Right cardiac atrium (tissue), 5 donors: ENCODE measurements around the gene ADGRE3. TPM values are rescaled to one million over a fixed set of nuclear protein-coding genes. Genes with fewer than 3 reads are reported as not detected.

ENCODE experiments used
- ATAC-seq, 2 donors: fragments of 200-7000 bp; cut with Tn5 transposase; one replicate each; pipeline versions ENCODE4 v1.8.0 to v1.9.1; 2020; ENCODE audit warnings: moderate library complexity in 2 of 2, mild to moderate bottlenecking in 1 of 2
- DNase-seq, 3 donors: peaks; one replicate each; pipeline ENCODE4 v3.0.0-alpha.2; 2020
- H3K27ac ChIP-seq: one replicate; pipeline ENCODE4 v1.5.1; 2013; ENCODE audit warnings: mild to moderate bottlenecking, low read length, control low read depth, moderate library complexity
- H3K27me3 ChIP-seq: one replicate; pipeline ENCODE4 v1.6.1; 2013; ENCODE audit not compliant: control insufficient read depth, insufficient read depth
- H3K4me1 ChIP-seq: one replicate; pipeline ENCODE4 v1.6.1; 2013; ENCODE audit warnings: low read length; ENCODE audit not compliant: control insufficient read depth, insufficient read depth
- H3K4me3 ChIP-seq: one replicate; pipeline ENCODE4 v1.5.1; 2013; ENCODE audit warnings: low read length, control low read depth
- H3K9me3 ChIP-seq: one replicate; pipeline ENCODE4 v1.6.1; 2013; ENCODE audit warnings: low read length; ENCODE audit not compliant: control insufficient read depth
- WGBS: extraction: QIAGEN DNeasy Blood & Tissue Kit; methylation state at CpG from one replicate; pipeline ENCODE4 v1.1.7; 2013; 5-methylcytosine and 5-hydroxymethylcytosine counted together
- intact Hi-C, 4 donors: fragments of 100-400 bp; cut with DNase I; formaldehyde crosslinking; loops; one replicate each; pipeline versions ENCODE4 v1.11.0 to v1.14.0; 2022 to 2023
- long read RNA-seq, 4 donors: library from polyadenylated mRNA; unstranded; transcript quantifications; one replicate each; pipeline ENCODE4 v2.0.0, GENCODE V29; 2020 to 2021
- polyA plus RNA-seq: library from polyadenylated mRNA; stranded (reverse); fragments of 200-250 nt; gene quantifications from one replicate; pipeline ENCODE4 v1.2.3, GENCODE V29; 2013
- total RNA-seq, 4 donors: library from RNA; stranded (reverse); fragmentation: NEBNext Ultra II Directional; extraction: Animal tissue kit (Norgen Biotek cat#: 25700); gene quantifications; one replicate each; pipeline ENCODE4 v1.2.1, GENCODE V29; 2021
- donor health status: healthy with polysubstance abuse.
- donor health status: DM: no; HTN: yes; CAD: no.
- donor health status: DM: no; HTN: no; CAD: no.
- donor health status: DM: no; HTN: yes; CAD: no; lungs with severe emphysema.
- donor health status: DM: yes; HTN: yes; CAD: no.

Gene ADGRE3
- total RNA-seq (not detected), polyA plus RNA-seq (not detected)
- long read RNA-seq, donor 1, partial matches to known transcripts: 0 of 1 reads
- long read RNA-seq, donor 1, other reads (novel, unspliced or antisense): 1 of 1 reads
- long read RNA-seq, donor 2: 0 reads
- long read RNA-seq, donor 3: 0 reads
- long read RNA-seq, donor 4: 0 reads

GRCh38 chr19:14674764-14675163 is at the start of gene ADGRE3:
Gene ADGRE3, minus strand, starts transcription at chr19:14674844. Its CDS starts 74 bp downstream, at chr19:14674770.
- no peaks in the 10 kb centered on the region for H3K27me3 ChIP-seq
- no peak for DNase-seq
- no peak within 1 kb of the TSS for H3K4me3 ChIP-seq
- peaks cover 3% of the 10 kb centered on the region for H3K9me3 ChIP-seq
- no peak within 1 kb of the TSS for H3K27ac ChIP-seq
- ATAC-seq: no peak
- no peaks in the 10 kb centered on the region for H3K4me1 ChIP-seq
- intact Hi-C loops: no loop called here
- 54% methylated on average over 6 of the region's 6 CpGs for WGBS

GRCh38 chr19:14722127-14722526 is 47.5 kb upstream of the ADGRE3 start:
- DNase-seq (no peak), ATAC-seq (no peak)
- Histone ChIP-seq H3K4me1 (no peaks in the 10 kb centered on the region), H3K27me3 (no peaks in the 10 kb centered on the region), H3K9me3 (peaks cover 22% of the 10 kb centered on the region), H3K27ac (no peak overlapping the region), H3K4me3 (no peak overlapping the region)
- 88% methylated on average over 2 of the region's 2 CpGs for WGBS
- intact Hi-C loops: no loop called here

GRCh38 chr19:14719162-14719561 is 44.5 kb upstream of the ADGRE3 start:
- no peak overlapping the region for H3K4me3 ChIP-seq
- H3K4me1 ChIP-seq: no peaks in the 10 kb centered on the region
- H3K9me3 ChIP-seq: peaks cover 43% of the 10 kb centered on the region
- 98% methylated on average over 3 of the region's 3 CpGs for WGBS
- H3K27me3 ChIP-seq: no peaks in the 10 kb centered on the region
- intact Hi-C loops: no loop called here
- ATAC-seq (no peak), DNase-seq (no peak)
- no peak overlapping the region for H3K27ac ChIP-seq

GRCh38 chr19:14718522-14719116 is 44.0 kb upstream of the ADGRE3 start:
- Histone ChIP-seq H3K4me3 (no peak overlapping the region), H3K9me3 (peaks cover 46% of the 10 kb centered on the region), H3K27me3 (no peaks in the 10 kb centered on the region), H3K27ac (no peak overlapping the region), H3K4me1 (no peaks in the 10 kb centered on the region)
- DNase-seq (no peak), ATAC-seq (no peak)
- 96% methylated on average over 18 of the region's 18 CpGs for WGBS
- intact Hi-C loops: no loop called here

- no peaks in the 10 kb centered on the region for H3K4me1 ChIP-seq
- intact Hi-C loops: no loop called here
- H3K27ac ChIP-seq: no peak overlapping the region
- peaks cover 48% of the 10 kb centered on the region for H3K9me3 ChIP-seq
- 95% methylated on average over 4 of the region's 4 CpGs for WGBS
- ATAC-seq (no peak), DNase-seq (no peak)
- no peak overlapping the region for H3K4me3 ChIP-seq
- H3K27me3 ChIP-seq: no peaks in the 10 kb centered on the region
These were observed 41.2 kb upstream of the ADGRE3 start for GRCh38 chr19:14715841-14716240.

GRCh38 chr19:14704450-14704849 is 29.8 kb upstream of the ADGRE3 start:
- WGBS: 91% methylated on average over 6 of the region's 6 CpGs
- intact Hi-C loops: no loop called here
- no peak overlapping the region for H3K4me3 ChIP-seq
- H3K9me3 ChIP-seq: no peaks in the 10 kb centered on the region
- no peaks in the 10 kb centered on the region for H3K4me1 ChIP-seq
- no peak overlapping the region for H3K27ac ChIP-seq
- DNase-seq (no peak), ATAC-seq (no peak)
- H3K27me3 ChIP-seq: no peaks in the 10 kb centered on the region

GRCh38 chr19:14703833-14704232 is 29.2 kb upstream of the ADGRE3 start:
- Histone ChIP-seq H3K4me3 (no peak overlapping the region), H3K27me3 (no peaks in the 10 kb centered on the region), H3K27ac (no peak overlapping the region), H3K4me1 (no peaks in the 10 kb centered on the region), H3K9me3 (no peaks in the 10 kb centered on the region)
- intact Hi-C loops: no loop called here
- ATAC-seq (no peak), DNase-seq (no peak)
- 91% methylated on average over 6 of the region's 6 CpGs for WGBS

GRCh38 chr19:14700711-14701375 is 26.2 kb upstream of the ADGRE3 start:
- intact Hi-C loops: no loop called here
- ATAC-seq (no peak), DNase-seq (no peak)
- Histone ChIP-seq H3K27ac (no peak overlapping the region), H3K9me3 (no peaks in the 10 kb centered on the region), H3K4me3 (no peak overlapping the region), H3K4me1 (no peaks in the 10 kb centered on the region), H3K27me3 (no peaks in the 10 kb centered on the region)
- WGBS: 96% methylated on average over 9 of the region's 9 CpGs

GRCh38 chr19:14699641-14700040 is 25.0 kb upstream of the ADGRE3 start:
- intact Hi-C loops: no loop called here
- ATAC-seq: no peak
- DNase-seq: no peak
- Histone ChIP-seq H3K27ac (no peak overlapping the region), H3K4me1 (no peaks in the 10 kb centered on the region), H3K9me3 (no peaks in the 10 kb centered on the region), H3K27me3 (no peaks in the 10 kb centered on the region), H3K4me3 (no peak overlapping the region)
- 88% methylated on average over 8 of the region's 8 CpGs for WGBS

GRCh38 chr19:14695471-14695870 is 20.8 kb upstream of the ADGRE3 start:
- no peak for ATAC-seq
- intact Hi-C loops: no loop called here
- no peaks in the 10 kb centered on the region for H3K27me3 ChIP-seq
- H3K4me3 ChIP-seq: no peak overlapping the region
- H3K9me3 ChIP-seq: no peaks in the 10 kb centered on the region
- H3K27ac ChIP-seq: no peak overlapping the region
- 90% methylated on average over 5 of the region's 5 CpGs for WGBS
- H3K4me1 ChIP-seq: no peaks in the 10 kb centered on the region
- DNase-seq: no peak

- no peaks in the 10 kb centered on the region for H3K9me3 ChIP-seq
- no peaks in the 10 kb centered on the region for H3K27me3 ChIP-seq
- WGBS: 87% methylated on average over 13 of the region's 13 CpGs
- H3K4me1 ChIP-seq: no peaks in the 10 kb centered on the region
- no peak overlapping the region for H3K27ac ChIP-seq
- intact Hi-C loops: no loop called here
- no peak for ATAC-seq
- no peak overlapping the region for H3K4me3 ChIP-seq
- DNase-seq: no peak
These were observed 20.1 kb upstream of the ADGRE3 start for GRCh38 chr19:14694641-14695266.
